ENCODE data around the gene IL11.

The IL11 gene

DNA sequence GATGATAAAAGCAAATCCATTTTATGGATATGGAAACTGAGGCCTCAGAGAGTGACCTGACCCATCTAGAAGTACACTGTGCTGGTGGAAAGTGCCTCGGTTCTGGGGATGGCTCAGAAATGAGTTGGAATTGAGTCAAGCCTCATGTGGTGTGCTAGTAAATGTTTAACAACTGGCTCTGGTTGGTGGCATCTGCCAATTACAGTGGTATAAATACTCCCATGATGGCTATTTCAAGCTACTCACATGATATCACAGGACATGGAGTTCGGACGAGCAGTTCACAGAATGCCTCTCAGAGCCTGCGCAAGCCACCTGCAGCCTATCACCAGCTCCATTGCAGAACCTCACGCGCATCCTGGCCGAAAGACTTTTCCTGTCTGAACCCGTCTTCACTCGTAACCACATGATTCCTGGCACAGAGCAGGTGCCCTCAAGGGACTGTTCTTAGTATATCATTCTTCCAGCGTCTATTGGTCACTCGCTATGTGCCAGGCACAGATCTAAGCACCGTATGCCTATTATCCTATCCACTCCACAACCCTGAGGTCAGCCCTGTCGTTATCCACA is 54.2 kb downstream of the IL11 start:
- Histone ChIP-seq H2BK120ac (ENCODE audit: low read depth, low read length) (no peak overlapping the region), H4K8ac (ENCODE audit: low read depth, low read length) (no peak overlapping the region), H4K5ac (ENCODE audit: low read length) (no peak overlapping the region), H2BK15ac (replicated peaks; ENCODE audit: low read depth) (no peak overlapping the region), H3K18ac (ENCODE audit: low read length) (no peak overlapping the region), H3K56ac (ENCODE audit: low read length) (no peak overlapping the region), H3K79me2 (ENCODE audit: control insufficient read depth, insufficient read depth, low read length) (no peaks in the 10 kb centered on the region), H3K4me1 (ENCODE audit: control insufficient read depth, low read depth, low read length) (no peaks in the 10 kb centered on the region), H3K79me1 (ENCODE audit: low read length) (no peaks in the 10 kb centered on the region), H3K36me3 (ENCODE audit: control insufficient read depth, insufficient read depth, low read length) (no peaks in the 10 kb centered on the region), H3K4me3 (ENCODE audit: low read length) (no peak overlapping the region), H2AK5ac (ENCODE audit: low read length) (no peak overlapping the region), H3K23ac (ENCODE audit: low read length) (no peak overlapping the region), H3K27ac (ENCODE audit: low read depth, low read length) (no peak overlapping the region), H3K4me2 (ENCODE audit: low read length) (no peak overlapping the region), H3K27me3 (ENCODE audit: insufficient read depth, low read length, poor library complexity) (no peaks in the 10 kb centered on the region), H2BK5ac (ENCODE audit: low read length) (no peak overlapping the region), H3K9ac (ENCODE audit: low read length) (no peak overlapping the region), H3K4ac (ENCODE audit: low read depth, low read length) (no peak overlapping the region)
- no peak for DNase-seq
- no CpG with 5 or more reads among the region's 13 CpGs for WGBS (ENCODE audit: extremely low coverage, insufficient coverage, low lambda C conversion rate)

DNA sequence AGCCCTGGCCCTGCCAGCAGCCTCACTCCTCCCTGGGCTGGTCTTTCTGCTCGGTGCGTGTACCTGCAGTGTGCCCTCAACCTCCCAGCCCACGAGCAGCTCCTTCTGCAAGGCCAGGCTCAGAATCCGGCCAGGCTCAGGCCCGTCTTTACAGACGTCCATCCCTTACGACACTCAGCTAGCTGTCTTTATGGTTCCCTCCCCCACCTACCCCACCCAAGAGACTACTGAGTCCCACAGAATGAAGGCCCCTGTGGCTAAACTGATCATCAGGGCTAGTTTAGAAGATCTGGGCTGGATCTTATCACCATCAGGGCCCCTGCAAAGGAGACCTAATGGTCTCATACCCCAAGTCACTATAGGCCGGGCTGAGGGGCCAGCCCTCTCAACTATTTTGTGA is 55.9 kb downstream of the IL11 start:
- Histone ChIP-seq H2BK5ac (ENCODE audit: low read length) (no peak overlapping the region), H4K8ac (ENCODE audit: low read depth, low read length) (no peak overlapping the region), H3K56ac (ENCODE audit: low read length) (no peak overlapping the region), H2AK5ac (ENCODE audit: low read length) (no peak overlapping the region), H3K36me3 (ENCODE audit: control insufficient read depth, insufficient read depth, low read length) (no peaks in the 10 kb centered on the region), H2BK120ac (ENCODE audit: low read depth, low read length) (no peak overlapping the region), H3K27ac (ENCODE audit: low read depth, low read length) (no peak overlapping the region), H3K4me1 (ENCODE audit: control insufficient read depth, low read depth, low read length) (no peaks in the 10 kb centered on the region), H3K79me2 (ENCODE audit: control insufficient read depth, insufficient read depth, low read length) (no peaks in the 10 kb centered on the region), H3K9ac (ENCODE audit: low read length) (no peak overlapping the region), H3K18ac (ENCODE audit: low read length) (no peak overlapping the region), H3K79me1 (ENCODE audit: low read length) (no peaks in the 10 kb centered on the region), H4K5ac (ENCODE audit: low read length) (no peak overlapping the region), H3K4ac (ENCODE audit: low read depth, low read length) (no peak overlapping the region), H2BK15ac (replicated peaks; ENCODE audit: low read depth) (no peak overlapping the region), H3K4me3 (ENCODE audit: low read length) (no peak overlapping the region), H3K23ac (ENCODE audit: low read length) (no peak overlapping the region), H3K4me2 (ENCODE audit: low read length) (no peak overlapping the region), H3K27me3 (ENCODE audit: insufficient read depth, low read length, poor library complexity) (no peaks in the 10 kb centered on the region)
- no peak for DNase-seq
- no CpG with 5 or more reads among the region's 8 CpGs for WGBS (ENCODE audit: extremely low coverage, insufficient coverage, low lambda C conversion rate)

Measured in mesendoderm (in vitro differentiated cells).